WI38 (cell line): Measurements from ENCODE around the gene CREM.
A peak's percentile ranks its signal among the peaks of the same experiment; 100 is the strongest.

Experiments
- H3K4me3 ChIP-seq: 2 replicates; pipeline ENCODE4 v1.5.1; 2011; ENCODE audit warnings: low read depth, mild to moderate bottlenecking, control low read depth, low read length
- CTCF ChIP-seq: IDR thresholded peaks from 2 replicates; pipeline ENCODE4 v1.5.1; 2012; ENCODE audit warnings: low read depth, mild to moderate bottlenecking, control low read depth, low read length

The CREM gene

GRCh38 chr10:35218339-35218955 lies 91.8 kb downstream of the CREM start:
- H3K4me3 ChIP-seq, result no peak overlapping the region
- TF ChIP-seq CTCF, result peak; percentile 61

- no peak for TF ChIP-seq CTCF
- H3K4me3 ChIP-seq, result no peak overlapping the region
Measured at GRCh38 chr10:35219292-35219691, 92.6 kb downstream of the CREM start.

GRCh38 chr10:35219891-35220890 lies 93.5 kb downstream of the CREM start:
- TF ChIP-seq CTCF, result no peak
- H3K4me3 ChIP-seq, result no peak overlapping the region

- TF ChIP-seq CTCF, result no peak
Measured at GRCh38 chr10:35223016-35223415, 96.4 kb downstream of the CREM start.

GRCh38 chr10:35224045-35224740 lies 97.5 kb downstream of the CREM start:
- H3K4me3 ChIP-seq, result no peak overlapping the region
- no peak for TF ChIP-seq CTCF

More at GRCh38 chr10:35223016-35223415, 96.4 kb downstream of the CREM start:
- H3K4me3 ChIP-seq, result no peak overlapping the region

- TF ChIP-seq CTCF, result no peak
- H3K4me3 ChIP-seq, result no peak overlapping the region
Measured at GRCh38 chr10:35225204-35225603, 98.6 kb downstream of the CREM start.
